HepG2 (cell line): Measurements from ENCODE around the gene RBM23. TPM values are rescaled to one million over a fixed set of nuclear protein-coding genes. Genes with fewer than 3 reads are reported as not detected.

Experiments
- FOSL1 ChIP-seq: sonication (generic); formaldehyde crosslinking; IDR thresholded peaks from 2 replicates; pipeline ENCODE4 v1.9.0; 2021; ENCODE audit warnings: missing genetic modification reagents, borderline replicate concordance
- FOXM1 ChIP-seq: sonication (generic); formaldehyde crosslinking; IDR thresholded peaks from 2 replicates; pipeline ENCODE4 v1.5.0; 2020; ENCODE audit warnings: missing genetic modification reagents
- HOXA5 ChIP-seq: sonication (generic); formaldehyde crosslinking; IDR thresholded peaks from 2 replicates; pipeline ENCODE4 v1.4.0; 2020; ENCODE audit warnings: missing genetic modification reagents
- HOXD1 ChIP-seq: sonication (generic); formaldehyde crosslinking; IDR thresholded peaks from 2 replicates; pipeline ENCODE4 v1.5.0; 2020; ENCODE audit warnings: missing genetic modification reagents
- IRX3 ChIP-seq: sonication (generic); formaldehyde crosslinking; IDR thresholded peaks from 2 replicates; pipeline ENCODE4 v1.8.1; 2023; ENCODE audit warnings: mild to moderate bottlenecking, low read depth, missing genetic modification reagents, borderline replicate concordance
- KAT7 ChIP-seq: IDR thresholded peaks from 2 replicates; pipeline ENCODE4 v1.6.1; 2018; ENCODE audit warnings: borderline replicate concordance, missing compliant biosample characterization
- KLF12 ChIP-seq: sonication (generic); formaldehyde crosslinking; IDR thresholded peaks from 2 replicates; pipeline ENCODE4 v1.4.0; 2020; ENCODE audit warnings: missing genetic modification reagents, borderline replicate concordance
- NBN ChIP-seq: fragments of 450-650 bp; conservative IDR thresholded peaks from 2 replicates; pipeline ENCODE4 v1.6.1; 2017
- NR3C1 ChIP-seq: sonication (generic); formaldehyde crosslinking; IDR thresholded peaks from 2 replicates; pipeline ENCODE4 v1.4.0; 2020; ENCODE audit warnings: missing genetic modification reagents
- SOX13 ChIP-seq, 3 experiments: fragments of 450-650 bp in 1 of 3; sonication (generic) in 1 of 3; formaldehyde crosslinking in 1 of 3; IDR thresholded peaks in 2 of 3; conservative IDR thresholded peaks in 1 of 3; 2 replicates each; pipeline versions ENCODE4 v1.5.0 to v1.6.1; 2016 to 2020; ENCODE audit warnings: antibody characterized with exemption in 1 of 3, mild to moderate bottlenecking in 1 of 3, missing compliant biosample characterization in 1 of 3, missing genetic modification reagents in 1 of 3, moderate library complexity in 1 of 3
- TFDP1 ChIP-seq: IDR thresholded peaks from 2 replicates; pipeline ENCODE4 v1.6.1; 2016; ENCODE audit warnings: missing compliant biosample characterization, missing genetic modification reagents, borderline replicate concordance
- WIZ ChIP-seq: sonication (generic); formaldehyde crosslinking; IDR thresholded peaks from 2 replicates; pipeline ENCODE4 v1.5.1; 2020; ENCODE audit warnings: mild to moderate bottlenecking, missing genetic modification reagents
- ZFP91 ChIP-seq: sonication (generic); formaldehyde crosslinking; IDR thresholded peaks from 2 replicates; pipeline ENCODE4 v1.9.0; 2022; ENCODE audit warnings: missing genetic modification reagents, mild to moderate bottlenecking, borderline replicate concordance
- ZHX1 ChIP-seq: sonication (generic); formaldehyde crosslinking; IDR thresholded peaks from 2 replicates; pipeline ENCODE4 v1.8.1; 2022; ENCODE audit warnings: low read depth, mild to moderate bottlenecking, missing genetic modification reagents
- ZMYM3 ChIP-seq: sonication (generic); formaldehyde crosslinking; IDR thresholded peaks from 2 replicates; pipeline ENCODE4 v1.5.1; 2020; ENCODE audit warnings: mild to moderate bottlenecking, missing genetic modification reagents
- ZNF17 ChIP-seq: sonication (generic); formaldehyde crosslinking; IDR thresholded peaks from 2 replicates; pipeline ENCODE4 v1.5.0; 2020; ENCODE audit warnings: mild to moderate bottlenecking, missing genetic modification reagents
- ZNF225 ChIP-seq: sonication (generic); formaldehyde crosslinking; IDR thresholded peaks from 2 replicates; pipeline ENCODE4 v1.4.0; 2020; ENCODE audit warnings: mild to moderate bottlenecking, missing genetic modification reagents
- ZNF263 ChIP-seq: sonication (generic); formaldehyde crosslinking; IDR thresholded peaks from 2 replicates; pipeline ENCODE4 v1.4.0; 2020; ENCODE audit warnings: missing genetic modification reagents
- ZNF280B ChIP-seq: sonication (generic); formaldehyde crosslinking; IDR thresholded peaks from 2 replicates; pipeline ENCODE4 v1.5.0; 2020; ENCODE audit warnings: missing genetic modification reagents, mild to moderate bottlenecking, borderline replicate concordance
- ZNF552 ChIP-seq: sonication (generic); formaldehyde crosslinking; IDR thresholded peaks from 2 replicates; pipeline ENCODE4 v1.9.0; 2022; ENCODE audit warnings: missing genetic modification reagents, mild to moderate bottlenecking, borderline replicate concordance
- ZNF580 ChIP-seq: IDR thresholded peaks from 2 replicates; pipeline ENCODE4 v1.6.1; 2016; ENCODE audit warnings: low read depth, borderline replicate concordance
- ZNF605 ChIP-seq: sonication (generic); formaldehyde crosslinking; IDR thresholded peaks from 2 replicates; pipeline ENCODE4 v1.8.0; 2022; ENCODE audit warnings: mild to moderate bottlenecking, missing genetic modification reagents
- ZNF772 ChIP-seq: sonication (generic); formaldehyde crosslinking; IDR thresholded peaks from 2 replicates; pipeline ENCODE4 v1.5.0; 2020; ENCODE audit warnings: mild to moderate bottlenecking, missing genetic modification reagents
- ZSCAN30 ChIP-seq: sonication (generic); formaldehyde crosslinking; IDR thresholded peaks from 2 replicates; pipeline ENCODE4 v1.5.0; 2020; ENCODE audit warnings: mild to moderate bottlenecking, missing genetic modification reagents
- polyA plus RNA-seq, 8 experiments: library from polyadenylated mRNA; depleted of rRNA in 3 of 8; stranded (reverse) in 7 of 8; unstranded in 1 of 8; fragments of >200 nt; fragmentation: Illumina TruSeq in 4 of 8; extraction: Trizol in 4 of 8; gene quantifications; 2 replicates each; pipeline versions ENCODE4 v1.2.1 to v1.2.3, GENCODE V29; 2011 to 2016; ENCODE audit warnings: low read depth in 4 of 8, missing spikeins in 1 of 8, mixed read lengths in 1 of 8; ENCODE audit not compliant: insufficient read depth in 1 of 8
- total RNA-seq, 5 experiments: library from RNA; depleted of rRNA; stranded (reverse); fragments of >200 nt; fragmentation: Illumina TruSeq; extraction: Trizol; gene quantifications; 2 replicates each; pipeline ENCODE4 v1.2.3, GENCODE V29; 2016; ENCODE audit warnings: low read depth in 1 of 5

RBM23 gene
- total and polyA plus RNA-seq, 2 of the 13 experiments (the other 11 are each of a cell fraction or from before 2014, with no cell fraction given), result 1.5 to 2.1 TPM

GRCh38 chr14:22901799-22902198 is 17.1 kb downstream of the RBM23 start (continued):
- TF ChIP-seq KAT7 (CRISPR knock-in tag) (no peak), ZFP91 (CRISPR knock-in tag) (no peak), NBN (no peak), WIZ (CRISPR knock-in tag) (no peak), TFDP1 (CRISPR knock-in tag) (no peak), ZSCAN30 (CRISPR knock-in tag) (no peak), HOXD1 (CRISPR knock-in tag) (no peak), FOSL1 (CRISPR knock-in tag) (0 out of 2 replicates have a peak, but pooled peaks have one; percentile 9), FOXM1 (CRISPR knock-in tag) (no peak), ZNF263 (CRISPR knock-in tag) (0 out of 2 replicates have a peak, but pooled peaks have one; percentile 17), ZMYM3 (no peak), ZNF280B (CRISPR knock-in tag) (no peak; the same call in 1 of the 2 replicates), ZNF17 (CRISPR knock-in tag) (no peak), ZNF605 (0 out of 2 replicates have a peak, but pooled peaks have one; percentile 47), ZNF580 (CRISPR knock-in tag) (no peak), HOXA5 (no peak), IRX3 (CRISPR knock-in tag) (peak; percentile 62; the same call in 1 of the 2 replicates), ZNF772 (CRISPR knock-in tag) (peak; percentile 79; the same call in 1 of the 2 replicates), NR3C1 (no peak), ZNF552 (0 out of 2 replicates have a peak, but pooled peaks have one; percentile 53), SOX13 (IDR thresholded peaks at IDR 0.05) (no peak), SOX13 (CRISPR knock-in tag; conservative IDR thresholded peaks at IDR 0.05 in 1 of 2, IDR thresholded peaks at IDR 0.05 in 1 of 2) (no peak), KLF12 (CRISPR knock-in tag) (no peak), ZHX1 (CRISPR knock-in tag) (no peak), ZNF225 (CRISPR knock-in tag) (peak; percentile 60; the same call in 1 of the 2 replicates)
